AG10803 (cell line): ENCODE data around the gene MAP2.

Source experiments
- DNase-seq: peaks from one replicate; pipeline ENCODE4 v3.0.0; 2010; ENCODE audit warnings: low read depth
- H3K4me3 ChIP-seq: 2 replicates; pipeline ENCODE4 v1.5.1; 2011; ENCODE audit warnings: mild to moderate bottlenecking, low read length, control low read depth
- CTCF ChIP-seq: conservative IDR thresholded peaks from 2 replicates; pipeline ENCODE4 v1.5.1; 2011; ENCODE audit warnings: mild to moderate bottlenecking, low read length, control low read depth, inconsistent platforms

MAP2 gene

GRCh38 chr2:209387389-209387788 is 36.5 kb upstream of the MAP2 start:
- no peak for DNase-seq

GRCh38 chr2:209388446-209389037 is 35.3 kb upstream of the MAP2 start:
- TF ChIP-seq CTCF, result no peak
- peak; percentile 23 for DNase-seq
- no peak overlapping the region for H3K4me3 ChIP-seq

More at GRCh38 chr2:209387389-209387788, 36.5 kb upstream of the MAP2 start:
- TF ChIP-seq CTCF, result no peak
- no peak overlapping the region for H3K4me3 ChIP-seq

GRCh38 chr2:209389171-209389618 is 34.7 kb upstream of the MAP2 start:
- DNase-seq, result no peak

GRCh38 chr2:209390839-209391238 is 33.0 kb upstream of the MAP2 start:
- no peak for TF ChIP-seq CTCF
- DNase-seq, result no peak
- H3K4me3 ChIP-seq, result no peak overlapping the region

More at GRCh38 chr2:209389171-209389618, 34.7 kb upstream of the MAP2 start:
- no peak for TF ChIP-seq CTCF
- H3K4me3 ChIP-seq, result no peak overlapping the region

- DNase-seq, result peak; percentile 53
- no peak overlapping the region for H3K4me3 ChIP-seq
- TF ChIP-seq CTCF, result no peak
Observed at GRCh38 chr2:209391776-209392401, 32.0 kb upstream of the MAP2 start.

- no peak for DNase-seq
- no peak overlapping the region for H3K4me3 ChIP-seq
- TF ChIP-seq CTCF, result no peak
Observed at GRCh38 chr2:209395229-209395628, 28.6 kb upstream of the MAP2 start.

GRCh38 chr2:209395652-209396051 is 28.2 kb upstream of the MAP2 start:
- H3K4me3 ChIP-seq, result no peak overlapping the region
- DNase-seq, result no peak
- TF ChIP-seq CTCF, result no peak
